K562 (cell line): ENCODE data around the gene SORCS1. TPM values are rescaled to one million over a fixed set of nuclear protein-coding genes. Genes with fewer than 3 reads are reported as not detected.
A peak's percentile ranks its signal among the peaks of the same experiment; 100 is the strongest.

Experiments used
- BRCA1 ChIP-seq, 2 experiments: fragments of 450-650 bp in 1 of 2; sonication (generic) in 1 of 2; formaldehyde crosslinking in 1 of 2; IDR thresholded peaks; 2 replicates each; pipeline versions ENCODE4 v1.5.0 to v1.6.1; 2017 to 2020; ENCODE audit warnings: mild to moderate bottlenecking in 1 of 2, missing genetic modification reagents in 1 of 2
- CBX5 ChIP-seq: IDR thresholded peaks from 2 replicates; pipeline ENCODE4 v1.6.1; 2014; ENCODE audit warnings: low read depth, borderline replicate concordance
- EWSR1 ChIP-seq: fragments of 450-650 bp; IDR thresholded peaks from 2 replicates; pipeline ENCODE4 v1.6.1; 2018; ENCODE audit warnings: borderline replicate concordance, mild to moderate bottlenecking, low read depth, moderate library complexity; ENCODE audit not compliant: partially characterized antibody
- HDAC2 ChIP-seq: fragments of 450-650 bp; IDR thresholded peaks from 2 replicates; pipeline ENCODE4 v1.6.1; 2016; ENCODE audit warnings: mild to moderate bottlenecking
- JUND ChIP-seq, 2 experiments: IDR thresholded peaks; 2 replicates in 1 of 2; 3 replicates in 1 of 2; pipeline ENCODE4 v1.6.1; 2011; ENCODE audit warnings: borderline replicate concordance in 2 of 2, low read depth in 2 of 2, low read length in 2 of 2, improper control_type of control experiment in 1 of 2, missing biosample characterization in 1 of 2, missing genetic modification characterization in 1 of 2, missing genetic modification reagents in 1 of 2
- NFIC ChIP-seq: fragments of 450-650 bp; IDR thresholded peaks from 2 replicates; pipeline ENCODE4 v1.6.1; 2017; ENCODE audit warnings: mild to moderate bottlenecking, inconsistent platforms
- NR0B1 ChIP-seq: fragments of 450-650 bp; IDR thresholded peaks from one replicate; pipeline ENCODE4 v1.6.1; 2018; ENCODE audit warnings: mild to moderate bottlenecking, moderate library complexity; ENCODE audit not compliant: partially characterized antibody
- SRSF3 ChIP-seq: fragments of 200-400 bp; formaldehyde crosslinking; IDR thresholded peaks from 2 replicates; pipeline ENCODE4 v1.6.1; 2016; ENCODE audit warnings: mild to moderate bottlenecking, low read length, moderate library complexity; ENCODE audit not compliant: insufficient read depth
- ZNF354B ChIP-seq: fragments of 250-450 bp; sonication (Bioruptor Pico); IDR thresholded peaks from 2 replicates; pipeline ENCODE4 v1.4.0; 2020
- ZNF407 ChIP-seq: fragments of 450-650 bp; IDR thresholded peaks from 2 replicates; pipeline ENCODE4 v1.6.1; 2016; ENCODE audit warnings: low read depth
- ZNF551 ChIP-seq: fragments of 250-450 bp; sonication (Bioruptor Pico); IDR thresholded peaks from 2 replicates; pipeline ENCODE4 v1.5.0; 2021; ENCODE audit warnings: mild to moderate bottlenecking, moderate library complexity
- polyA plus RNA-seq, 8 experiments: library from polyadenylated mRNA; depleted of rRNA in 4 of 8; stranded (reverse) in 5 of 8; unstranded in 3 of 8; fragments of >200 nt; fragmentation: Nextera tagmentation in 2 of 8; fragmentation: Illumina TruSeq in 1 of 8; extraction: Ambion mirVana in 2 of 8; extraction: Trizol in 1 of 8; gene quantifications; 2 replicates each; pipeline versions ENCODE4 v1.2.1 to v1.2.3, GENCODE V29; 2011 to 2014; ENCODE audit warnings: inconsistent platforms in 1 of 8, missing spikeins in 1 of 8
- total RNA-seq, 7 experiments: library from RNA; depleted of rRNA in 6 of 7; stranded (reverse); fragments of >200 nt in 6 of 7; fragmentation: Illumina TruSeq in 2 of 7; extraction: Trizol in 2 of 7; gene quantifications; 2 replicates each; pipeline versions ENCODE4 v1.2.1 to v1.2.3, GENCODE V29; 2011 to 2021; ENCODE audit warnings: low replicate concordance in 1 of 7
- TF ChIP-seq, protein P1 (sequence below): sonication (generic); formaldehyde crosslinking; IDR thresholded peaks from 2 replicates; pipeline ENCODE4 v1.8.0; 2022; ENCODE audit warnings: mild to moderate bottlenecking, missing genetic modification reagents

Gene SORCS1
- total and polyA plus RNA-seq, 9 of the 15 experiments (the other 6 are each of a cell fraction or from before 2014, with no cell fraction given): 1.5 to 3.9 (median 2.7) TPM

DNA sequence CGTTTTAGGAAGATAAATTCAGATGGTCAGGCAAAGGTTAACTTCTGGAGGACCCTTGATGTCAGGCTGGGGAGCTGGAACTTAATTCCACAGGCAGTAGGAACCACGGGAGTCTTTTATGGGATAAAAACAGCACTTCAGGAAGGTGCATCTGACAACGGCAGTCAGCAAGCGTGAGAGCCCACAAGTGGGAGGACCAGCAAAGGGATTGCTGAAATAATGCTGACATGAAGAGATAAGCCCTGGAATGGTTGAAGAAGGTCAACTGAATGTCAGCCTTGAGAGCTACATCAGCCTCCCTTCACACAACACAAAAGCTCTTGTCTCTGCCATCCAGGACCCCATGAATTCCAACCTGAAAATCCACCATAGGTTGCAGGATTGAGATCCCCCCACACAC lies 138.8 kb downstream of the SORCS1 start (continued):
- no peak for TF ChIP-seq ZNF407
- TF ChIP-seq EWSR1: no peak
- TF ChIP-seq CBX5: 0 out of 2 replicates have a peak, but pooled peaks have one; percentile 25
- TF ChIP-seq ZNF354B (CRISPR knock-in tag): no peak
- TF ChIP-seq, protein P1, sequence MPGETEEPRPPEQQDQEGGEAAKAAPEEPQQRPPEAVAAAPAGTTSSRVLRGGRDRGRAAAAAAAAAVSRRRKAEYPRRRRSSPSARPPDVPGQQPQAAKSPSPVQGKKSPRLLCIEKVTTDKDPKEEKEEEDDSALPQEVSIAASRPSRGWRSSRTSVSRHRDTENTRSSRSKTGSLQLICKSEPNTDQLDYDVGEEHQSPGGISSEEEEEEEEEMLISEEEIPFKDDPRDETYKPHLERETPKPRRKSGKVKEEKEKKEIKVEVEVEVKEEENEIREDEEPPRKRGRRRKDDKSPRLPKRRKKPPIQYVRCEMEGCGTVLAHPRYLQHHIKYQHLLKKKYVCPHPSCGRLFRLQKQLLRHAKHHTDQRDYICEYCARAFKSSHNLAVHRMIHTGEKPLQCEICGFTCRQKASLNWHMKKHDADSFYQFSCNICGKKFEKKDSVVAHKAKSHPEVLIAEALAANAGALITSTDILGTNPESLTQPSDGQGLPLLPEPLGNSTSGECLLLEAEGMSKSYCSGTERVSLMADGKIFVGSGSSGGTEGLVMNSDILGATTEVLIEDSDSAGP (CRISPR knock-in tag): no peak
- peak; percentile 42 for TF ChIP-seq NFIC
- TF ChIP-seq ZNF551 (CRISPR knock-in tag): no peak
- no peak for TF ChIP-seq BRCA1 (IDR thresholded peaks at IDR 0.05)
- TF ChIP-seq BRCA1 (CRISPR knock-in tag; IDR thresholded peaks at IDR 0.05): no peak
- peak; percentile 65; the same call in 1 of the 2 replicates for TF ChIP-seq JUND (IDR thresholded peaks at IDR 0.05; ENCODE audit: borderline replicate concordance, low read depth, low read length)
- peak; percentile 59; the same call in 1 of the 3 replicates for TF ChIP-seq JUND (tag; IDR thresholded peaks at IDR 0.05; ENCODE audit: borderline replicate concordance, low read depth, low read length)
- TF ChIP-seq HDAC2: peak; percentile 41; the same call in 1 of the 2 replicates
- no peak for TF ChIP-seq SRSF3
- TF ChIP-seq NR0B1: no peak
- TF ChIP-seq, all 486 proteins: peak for 82
